AG04450 (cell line): ENCODE measurements around the gene CPE. TPM values are rescaled to one million over a fixed set of nuclear protein-coding genes. Genes with fewer than 3 reads are reported as not detected.

Experiments used
- CTCF ChIA-PET: fragments of 300-600, 350-600 bp; formaldehyde crosslinking; extraction: SDS; loops from one replicate; lab custom pipeline; 2022; ENCODE audit warnings: antibody characterized with exemption, inconsistent platforms; lab: Charles Lee
- POLR2A ChIA-PET: fragments of 350-600 bp; formaldehyde crosslinking; extraction: SDS; loops from one replicate; lab custom pipeline; 2021; ENCODE audit warnings: antibody characterized with exemption, inconsistent platforms; lab: Yijun Ruan, JAX
- DNase-seq: peaks from one replicate; pipeline ENCODE4 v3.0.0-alpha.2; 2011; ENCODE audit warnings: low read depth, low spot score
- H3K27ac ChIP-seq: one replicate; pipeline ENCODE4 v1.5.1; 2012; ENCODE audit warnings: low read depth, low read length, control low read depth
- H3K27me3 ChIP-seq: one replicate; pipeline ENCODE4 v1.6.0; 2012; ENCODE audit warnings: low read length; ENCODE audit not compliant: control insufficient read depth, insufficient read depth
- H3K4me3 ChIP-seq: 2 replicates; pipeline ENCODE4 v1.5.1; 2011; ENCODE audit warnings: mild to moderate bottlenecking, low read depth, low read length, control low read depth
- H3K9me3 ChIP-seq: 2 replicates; pipeline ENCODE4 v1.5.1; 2012; ENCODE audit warnings: low read length; ENCODE audit not compliant: control insufficient read depth, insufficient read depth
- CTCF ChIP-seq: IDR thresholded peaks from 2 replicates; pipeline ENCODE4 v1.5.1; 2011; ENCODE audit warnings: low read depth, low read length, control low read depth, inconsistent platforms
- polyA plus RNA-seq: library from polyadenylated mRNA; depleted of rRNA; stranded (reverse); fragments of >200 nt; gene quantifications from 2 replicates; pipeline ENCODE4 v1.2.3, GENCODE V29; 2011

The CPE gene
- polyA plus RNA-seq, 1 experiment, result 11.8 TPM

DNA sequence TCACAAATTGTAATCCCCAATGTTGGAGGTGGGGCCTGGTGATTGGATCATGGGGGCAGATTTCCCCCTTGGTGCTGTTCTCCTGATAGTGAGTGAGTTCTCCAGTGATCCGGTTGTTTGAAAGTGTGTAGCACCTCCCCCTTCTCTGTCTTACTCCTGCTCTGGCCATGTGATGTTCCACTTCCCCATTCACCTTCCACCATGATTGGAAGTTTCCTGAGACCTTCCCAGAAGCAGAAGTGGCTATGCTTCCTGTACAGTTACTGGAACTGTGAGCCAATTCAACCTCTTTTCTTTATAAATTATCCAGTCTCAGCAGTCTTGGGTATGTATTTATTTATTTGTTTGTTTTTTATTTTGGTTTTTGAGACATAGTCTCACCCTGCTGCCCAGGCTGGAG, 143.2 kb downstream of the CPE start:
- H3K9me3 ChIP-seq, result no peaks in the 10 kb centered on the region
- no peak overlapping the region for H3K27ac ChIP-seq
- H3K4me3 ChIP-seq, result no peak overlapping the region
- ChIA-PET CTCF (no interaction called here), POLR2A (no interaction called here)
- no peaks in the 10 kb centered on the region for H3K27me3 ChIP-seq
- TF ChIP-seq CTCF, result no peak
- no peak for DNase-seq

- TF ChIP-seq CTCF, result no peak
- ChIA-PET POLR2A (no interaction called here), CTCF (interaction anchor here (1.5 kb wide), 1 partner anchor 31 kb away, joined by 5 read pairs; no protein-coding TSS in a partner anchor)
- H3K27ac ChIP-seq, result no peak overlapping the region
- H3K9me3 ChIP-seq, result no peaks in the 10 kb centered on the region
- no peak for DNase-seq
- H3K4me3 ChIP-seq, result no peak overlapping the region
- no peaks in the 10 kb centered on the region for H3K27me3 ChIP-seq
These were observed 145.9 kb downstream of the CPE start for GRCh38 chr4:165524532-165525190.

DNA sequence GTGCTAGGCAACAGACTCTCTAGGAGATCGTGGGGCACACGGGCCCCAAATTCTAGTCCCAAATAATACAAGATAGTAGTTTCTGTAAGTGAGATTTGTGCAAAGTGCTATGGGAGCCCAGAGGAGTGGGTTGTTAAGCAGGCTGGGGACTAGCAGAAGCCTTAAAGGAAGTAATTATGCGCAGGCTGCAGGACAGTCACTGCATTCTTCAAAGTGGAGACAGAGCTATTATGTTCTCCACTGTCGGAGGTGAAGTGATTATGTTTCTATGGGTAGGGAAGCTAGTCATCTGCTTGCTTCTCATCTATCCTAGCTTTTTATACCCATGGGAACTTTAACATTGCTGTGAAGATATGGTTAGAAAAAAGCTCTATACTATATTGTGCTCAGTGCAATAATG, 154.2 kb downstream of the CPE start:
- DNase-seq, result no peak
- no peak for TF ChIP-seq CTCF
- ChIA-PET CTCF (interaction anchor here (1.4 to 1.9 kb wide), 2 partner anchors 40 to 559 kb away, joined by 4 to 12 read pairs; no protein-coding TSS in a partner anchor), POLR2A (no interaction called here)
- no peak overlapping the region for H3K4me3 ChIP-seq
- H3K9me3 ChIP-seq, result no peaks in the 10 kb centered on the region
- no peaks in the 10 kb centered on the region for H3K27me3 ChIP-seq
- no peak overlapping the region for H3K27ac ChIP-seq

GRCh38 chr4:165537028-165537648, 158.3 kb downstream of the CPE start:
- peak; percentile 67 for TF ChIP-seq CTCF
- POLR2A ChIA-PET, result no interaction called here
- Histone ChIP-seq H3K27me3 (no peaks in the 10 kb centered on the region), H3K9me3 (no peaks in the 10 kb centered on the region), H3K27ac (no peak overlapping the region), H3K4me3 (no peak overlapping the region)
- CTCF ChIA-PET, result interaction anchor here (0.6 to 2.2 kb wide), 18 partner anchors 22 to 708 kb away, joined by 3 to 21 read pairs (median 3); no protein-coding TSS in a partner anchor
- DNase-seq, result no peak

DNA sequence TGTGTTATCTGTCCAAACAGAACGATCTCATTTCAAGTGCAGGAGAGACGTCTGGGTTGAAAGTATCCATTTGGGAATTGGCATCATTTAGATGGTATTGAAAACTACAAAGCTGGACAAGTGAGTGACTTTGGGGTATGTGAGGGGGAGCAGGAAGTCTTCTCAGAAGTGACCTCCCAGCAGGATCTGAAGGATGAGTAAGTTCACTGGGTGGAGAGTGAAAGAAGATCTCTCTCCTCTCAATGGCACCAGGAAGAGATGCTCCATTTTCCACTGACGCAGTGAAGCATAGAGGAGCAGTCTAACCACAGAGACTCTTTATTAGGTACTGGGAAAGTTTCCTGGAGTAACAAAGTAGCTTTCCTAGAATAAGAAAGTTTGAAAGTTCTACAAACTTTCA, 161.0 kb downstream of the CPE start:
- no peaks in the 10 kb centered on the region for H3K9me3 ChIP-seq
- H3K27ac ChIP-seq, result no peak overlapping the region
- ChIA-PET CTCF (interaction anchor here (0.8 kb wide), 1 partner anchor 46 kb away, joined by 3 read pairs; no protein-coding TSS in a partner anchor), POLR2A (no interaction called here)
- no peak overlapping the region for H3K4me3 ChIP-seq
- DNase-seq, result no peak
- no peaks in the 10 kb centered on the region for H3K27me3 ChIP-seq
- no peak for TF ChIP-seq CTCF
